Left lung (tissue), 10 donors: Measurements from ENCODE around the gene RPUSD2. TPM values are rescaled to one million over a fixed set of nuclear protein-coding genes. Genes with fewer than 3 reads are reported as not detected.
A peak's percentile ranks its signal among the peaks of the same experiment; 100 is the strongest.

ENCODE experiments used
- ATAC-seq: fragments of 200-7000 bp; cut with Tn5 transposase; one replicate; pipeline ENCODE4 v1.9.1; 2020; ENCODE audit warnings: moderate library complexity
- DNase-seq, 4 donors: peaks; one replicate each; pipeline ENCODE4 v3.0.0-alpha.2; 2013 to 2020
- H3K27ac ChIP-seq, 2 donors: fragments of 200-600 bp; sonication (generic) in 1 of 2; one replicate each; pipeline versions ENCODE4 v1.5.0 to v1.8.0; 2020 to 2021
- H3K27me3 ChIP-seq, 2 donors: fragments of 200-600 bp; sonication (generic) in 1 of 2; one replicate each; pipeline versions ENCODE4 v1.5.0 to v1.8.0; 2020 to 2021
- H3K36me3 ChIP-seq, 2 donors: fragments of 200-600 bp; sonication (generic) in 1 of 2; one replicate each; pipeline versions ENCODE4 v1.5.0 to v1.8.0; 2020 to 2021
- H3K4me1 ChIP-seq, 2 donors: fragments of 200-600 bp; one replicate each; pipeline ENCODE4 v1.8.0; 2021
- H3K4me3 ChIP-seq, 2 donors: fragments of 200-600 bp; sonication (generic) in 1 of 2; one replicate each; pipeline versions ENCODE4 v1.5.0 to v1.8.0; 2020 to 2021; ENCODE audit warnings: mild to moderate bottlenecking in 1 of 2
- H3K9me3 ChIP-seq, 2 donors: fragments of 200-600 bp; sonication (generic) in 1 of 2; one replicate each; pipeline versions ENCODE4 v1.5.0 to v1.8.0; 2020 to 2021
- CTCF ChIP-seq, 2 donors: fragments of 200-600 bp; sonication (generic) in 1 of 2; IDR thresholded peaks; one replicate each; pipeline versions ENCODE4 v1.5.0 to v1.8.0; 2021; ENCODE audit warnings: antibody characterized with exemption in 2 of 2
- intact Hi-C, 2 donors: fragments of 100-400 bp; cut with DNase I; formaldehyde crosslinking; loops; one replicate each; pipeline versions ENCODE4 v1.11.2 to v1.14.2; 2022
- polyA plus RNA-seq, 6 donors: library from polyadenylated mRNA; unstranded; fragments of 120-200 nt; gene quantifications; one replicate each; pipeline ENCODE4 v1.2.1, GENCODE V29; 2013; ENCODE audit not compliant: insufficient read length in 6 of 6
- total RNA-seq, 2 donors: library from RNA; stranded (reverse); fragmentation: NEBNext Ultra II Directional; extraction: Animal tissue kit (Norgen Biotek cat#: 25700); gene quantifications; one replicate each; pipeline ENCODE4 v1.2.1, GENCODE V29; 2021
- donor health status: DM: no; HTN: yes; CAD: no.
- donor health status: DM: no; HTN: no; CAD: no.

RPUSD2 gene
- total and polyA plus RNA-seq, 8 donors: 5.3 to 10.2 (median 7.2) TPM

DNA sequence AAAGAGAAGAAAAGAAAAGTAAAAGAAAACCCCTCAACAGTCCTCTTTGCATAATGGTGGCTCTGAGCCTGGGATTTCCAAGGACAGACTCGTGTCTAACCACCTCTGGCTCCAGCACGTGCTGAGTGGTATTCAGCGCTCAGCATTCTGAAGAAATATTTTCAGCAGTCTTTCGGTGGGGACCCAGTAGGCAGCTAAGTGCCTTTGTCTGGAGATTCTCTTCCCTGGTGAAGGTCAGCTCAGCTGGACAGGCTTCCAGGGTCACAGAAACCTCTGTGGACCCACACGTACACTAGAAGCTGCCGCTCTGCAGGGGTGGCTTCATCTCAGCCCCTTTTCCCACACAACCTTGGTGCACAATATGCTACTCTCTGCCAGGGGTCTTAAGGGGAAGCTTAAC is 40.3 kb upstream of the RPUSD2 start:
- Histone ChIP-seq H3K4me1 (no peaks in the 10 kb centered on the region), H3K4me3 (no peak overlapping the region), H3K36me3 (peaks cover 0 to 8% of the 10 kb centered on the region in 2 donors), H3K9me3 (no peaks in the 10 kb centered on the region), H3K27ac (no peak overlapping the region), H3K27me3 (no peaks in the 10 kb centered on the region)
- no peak for TF ChIP-seq CTCF (IDR thresholded peaks at IDR 0.05)
- no peak for ATAC-seq
- no peak for DNase-seq
- intact Hi-C loops: no loop called here

DNA sequence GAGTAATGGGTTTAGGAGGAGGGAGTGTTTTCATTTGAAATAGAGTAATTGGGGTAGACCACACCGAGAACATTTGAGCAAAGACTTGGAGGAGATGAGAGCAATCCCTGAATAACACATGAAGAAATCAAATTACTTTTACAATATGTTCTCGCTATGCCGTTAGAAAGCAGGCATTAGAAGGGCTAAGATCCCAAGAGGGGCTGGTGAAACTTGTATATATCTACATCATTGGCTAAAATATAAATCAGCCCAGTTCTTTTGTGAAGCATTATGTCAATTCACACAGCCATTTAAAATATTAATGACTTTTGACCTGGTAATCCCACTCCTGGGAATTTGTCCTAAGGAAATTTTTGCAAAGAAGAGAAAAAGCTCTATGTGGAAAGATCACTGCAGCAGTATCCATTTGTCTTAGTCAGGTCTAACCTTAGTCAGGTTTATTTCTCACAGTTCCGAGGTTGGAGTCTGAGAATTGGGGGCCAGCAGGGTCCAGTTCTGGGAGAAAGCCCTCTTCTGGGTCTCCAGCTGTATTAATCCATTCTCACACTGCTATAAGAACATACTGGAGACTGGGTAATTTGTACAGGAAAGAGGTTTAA is 35.2 kb upstream of the RPUSD2 start:
- intact Hi-C loops: no loop called here
- no peaks in the 10 kb centered on the region for H3K4me1 ChIP-seq
- H3K4me3 ChIP-seq: no peak overlapping the region
- DNase-seq (no peak), ATAC-seq (no peak)
- no peak overlapping the region for H3K27ac ChIP-seq
- TF ChIP-seq CTCF (IDR thresholded peaks at IDR 0.05): no peak
- H3K27me3 ChIP-seq: no peaks in the 10 kb centered on the region
- H3K9me3 ChIP-seq: no peaks in the 10 kb centered on the region
- H3K36me3 ChIP-seq: peaks cover 0 to 14% of the 10 kb centered on the region in 2 donors

DNA sequence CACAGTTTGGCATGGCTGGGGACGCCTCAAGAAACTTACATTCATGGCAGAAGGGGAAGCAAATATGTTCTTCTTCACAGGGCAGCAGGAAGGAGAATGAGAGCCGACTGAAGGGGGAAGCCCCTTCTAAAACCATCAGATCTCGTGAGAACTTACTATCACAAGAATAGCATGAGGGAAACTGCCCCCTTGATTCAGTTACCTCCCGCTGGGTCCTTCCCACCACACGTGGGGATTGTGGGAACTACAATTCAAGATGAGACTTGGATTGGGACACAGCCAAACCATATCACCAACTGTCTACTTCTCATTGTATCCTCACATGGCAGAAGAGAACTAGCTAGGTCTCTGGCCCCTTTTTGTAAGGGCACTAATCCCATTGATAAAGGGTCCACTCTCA is 34.7 kb upstream of the RPUSD2 start:
- peaks cover 0 to 19% of the 10 kb centered on the region in 2 donors for H3K36me3 ChIP-seq
- ATAC-seq (no peak), DNase-seq (no peak)
- H3K27me3 ChIP-seq: no peaks in the 10 kb centered on the region
- intact Hi-C loops: no loop called here
- no peak overlapping the region for H3K4me3 ChIP-seq
- H3K9me3 ChIP-seq: no peaks in the 10 kb centered on the region
- H3K4me1 ChIP-seq: no peaks in the 10 kb centered on the region
- H3K27ac ChIP-seq: no peak overlapping the region
- no peak for TF ChIP-seq CTCF (IDR thresholded peaks at IDR 0.05)

DNA sequence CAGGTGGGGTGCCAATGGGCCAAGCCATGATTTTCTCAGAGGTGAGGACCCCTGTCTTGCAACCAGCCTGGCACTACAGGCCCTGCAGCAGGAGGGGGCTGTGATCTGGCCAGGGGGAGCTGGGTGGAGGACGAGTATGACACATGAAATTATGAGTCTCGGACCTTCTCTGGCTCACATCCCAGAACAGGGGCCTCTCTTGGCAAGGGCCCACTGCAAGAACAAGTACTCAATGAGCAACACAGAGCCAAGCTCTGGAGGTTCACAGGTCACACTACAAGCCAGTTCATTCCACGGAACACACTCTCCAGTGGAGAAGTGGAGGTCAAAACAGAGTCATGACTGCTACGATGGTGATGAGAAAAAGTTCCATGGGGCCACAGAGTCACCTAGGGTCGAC is 32.6 kb upstream of the RPUSD2 start:
- H3K27me3 ChIP-seq: no peaks in the 10 kb centered on the region
- no peaks in the 10 kb centered on the region for H3K4me1 ChIP-seq
- peaks cover 0 to 19% of the 10 kb centered on the region in 2 donors for H3K36me3 ChIP-seq
- no peak for TF ChIP-seq CTCF (IDR thresholded peaks at IDR 0.05)
- DNase-seq (peak in 1 of 4 donors; percentile 61), ATAC-seq (no peak)
- no peak overlapping the region for H3K4me3 ChIP-seq
- H3K27ac ChIP-seq: no peak overlapping the region
- intact Hi-C loops: no loop called here
- no peaks in the 10 kb centered on the region for H3K9me3 ChIP-seq

- no peaks in the 10 kb centered on the region for H3K27me3 ChIP-seq
- no peaks in the 10 kb centered on the region for H3K4me1 ChIP-seq
- DNase-seq (no peak), ATAC-seq (no peak)
- intact Hi-C loops: no loop called here
- H3K4me3 ChIP-seq: no peak overlapping the region
- H3K9me3 ChIP-seq: no peaks in the 10 kb centered on the region
- peaks cover 0 to 15% of the 10 kb centered on the region in 2 donors for H3K36me3 ChIP-seq
- no peak overlapping the region for H3K27ac ChIP-seq
- no peak for TF ChIP-seq CTCF (IDR thresholded peaks at IDR 0.05)
Observed at GRCh38 chr15:40538976-40539375, 30.1 kb upstream of the RPUSD2 start.
